Measurements from ENCODE around the gene ASB3. TPM values are rescaled to one million over a fixed set of nuclear protein-coding genes. Genes with fewer than 3 reads are reported as not detected.
A peak's percentile ranks its signal among the peaks of the same experiment; 100 is the strongest.

The ASB3 gene
- total and polyA plus RNA-seq, 9 of the 15 experiments (the other 6 are each of a cell fraction or from before 2014, with no cell fraction given) = 13.6 to 35.3 (median 18.7) TPM

DNA sequence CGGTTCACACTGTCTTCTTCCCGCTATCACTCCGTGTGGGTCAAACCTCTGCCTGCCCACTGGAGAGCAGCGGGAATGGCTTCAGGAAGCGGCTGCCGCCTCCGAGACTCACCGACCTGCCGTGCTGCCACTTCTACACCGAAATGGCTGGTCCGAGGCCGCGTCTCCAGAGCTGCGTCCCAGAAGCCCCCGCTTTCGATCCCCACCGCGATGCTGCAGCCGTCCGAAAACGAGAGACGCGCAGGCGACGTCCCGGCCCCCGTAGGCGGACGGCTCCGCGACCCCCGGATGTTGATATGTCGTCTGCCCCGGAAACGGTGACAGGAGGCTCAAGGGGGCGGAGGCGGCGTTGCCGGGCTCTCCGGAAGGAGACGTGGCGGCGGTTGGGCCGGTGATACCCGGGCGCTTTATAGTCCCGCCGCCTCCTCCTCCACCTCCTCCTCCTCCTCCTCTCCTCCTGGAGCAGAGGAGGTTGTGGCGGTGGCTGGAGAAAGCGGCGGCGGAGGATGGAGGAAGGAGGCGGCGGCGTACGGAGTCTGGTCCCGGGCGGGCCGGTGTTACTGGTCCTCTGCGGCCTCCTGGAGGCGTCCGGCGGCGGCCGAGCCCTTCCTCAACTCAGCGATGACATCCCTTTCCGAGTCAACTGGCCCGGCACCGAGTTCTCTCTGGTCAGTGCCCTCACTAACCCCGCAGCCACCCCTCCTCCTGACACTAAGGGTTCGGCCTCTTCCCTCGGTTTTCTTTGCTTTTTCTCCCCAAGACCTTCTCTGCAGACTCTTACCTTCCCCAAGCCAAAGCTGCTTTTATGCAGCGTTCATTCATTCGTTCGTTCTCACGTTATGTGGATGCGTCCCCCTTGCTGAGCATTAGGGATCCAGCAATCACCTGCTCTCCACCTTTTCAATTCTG is at the start of gene ASB3, which contains the start of gene ERLEC1 (continued):
- peak in 1 of 2 experiments; percentile 96; a peak in 2 of 4 replicates for TF ChIP-seq KDM4B (IDR thresholded peaks at IDR 0.05; ENCODE audit: borderline replicate concordance in 2 of 2, low read depth in 1 of 2)
- TF ChIP-seq, protein P1, sequence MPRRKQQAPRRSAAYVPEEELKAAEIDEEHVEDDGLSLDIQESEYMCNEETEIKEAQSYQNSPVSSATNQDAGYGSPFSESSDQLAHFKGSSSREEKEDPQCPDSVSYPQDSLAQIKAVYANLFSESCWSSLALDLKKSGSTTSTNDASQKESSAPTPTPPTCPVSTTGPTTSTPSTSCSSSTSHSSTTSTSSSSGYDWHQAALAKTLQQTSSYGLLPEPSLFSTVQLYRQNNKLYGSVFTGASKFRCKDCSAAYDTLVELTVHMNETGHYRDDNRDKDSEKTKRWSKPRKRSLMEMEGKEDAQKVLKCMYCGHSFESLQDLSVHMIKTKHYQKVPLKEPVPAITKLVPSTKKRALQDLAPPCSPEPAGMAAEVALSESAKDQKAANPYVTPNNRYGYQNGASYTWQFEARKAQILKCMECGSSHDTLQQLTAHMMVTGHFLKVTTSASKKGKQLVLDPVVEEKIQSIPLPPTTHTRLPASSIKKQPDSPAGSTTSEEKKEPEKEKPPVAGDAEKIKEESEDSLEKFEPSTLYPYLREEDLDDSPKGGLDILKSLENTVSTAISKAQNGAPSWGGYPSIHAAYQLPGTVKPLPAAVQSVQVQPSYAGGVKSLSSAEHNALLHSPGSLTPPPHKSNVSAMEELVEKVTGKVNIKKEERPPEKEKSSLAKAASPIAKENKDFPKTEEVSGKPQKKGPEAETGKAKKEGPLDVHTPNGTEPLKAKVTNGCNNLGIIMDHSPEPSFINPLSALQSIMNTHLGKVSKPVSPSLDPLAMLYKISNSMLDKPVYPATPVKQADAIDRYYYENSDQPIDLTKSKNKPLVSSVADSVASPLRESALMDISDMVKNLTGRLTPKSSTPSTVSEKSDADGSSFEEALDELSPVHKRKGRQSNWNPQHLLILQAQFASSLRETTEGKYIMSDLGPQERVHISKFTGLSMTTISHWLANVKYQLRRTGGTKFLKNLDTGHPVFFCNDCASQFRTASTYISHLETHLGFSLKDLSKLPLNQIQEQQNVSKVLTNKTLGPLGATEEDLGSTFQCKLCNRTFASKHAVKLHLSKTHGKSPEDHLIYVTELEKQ (CRISPR knock-in tag; IDR thresholded peaks at IDR 0.05) = no peak
- TF ChIP-seq, protein P2, sequence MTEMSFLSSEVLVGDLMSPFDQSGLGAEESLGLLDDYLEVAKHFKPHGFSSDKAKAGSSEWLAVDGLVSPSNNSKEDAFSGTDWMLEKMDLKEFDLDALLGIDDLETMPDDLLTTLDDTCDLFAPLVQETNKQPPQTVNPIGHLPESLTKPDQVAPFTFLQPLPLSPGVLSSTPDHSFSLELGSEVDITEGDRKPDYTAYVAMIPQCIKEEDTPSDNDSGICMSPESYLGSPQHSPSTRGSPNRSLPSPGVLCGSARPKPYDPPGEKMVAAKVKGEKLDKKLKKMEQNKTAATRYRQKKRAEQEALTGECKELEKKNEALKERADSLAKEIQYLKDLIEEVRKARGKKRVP (CRISPR knock-in tag; IDR thresholded peaks at IDR 0.05) = no peak
- no peak for TF ChIP-seq ZNF644 (tag; IDR thresholded peaks at IDR 0.05; ENCODE audit: low read depth)
- TF ChIP-seq, protein P3, sequence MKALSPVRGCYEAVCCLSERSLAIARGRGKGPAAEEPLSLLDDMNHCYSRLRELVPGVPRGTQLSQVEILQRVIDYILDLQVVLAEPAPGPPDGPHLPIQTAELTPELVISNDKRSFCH (CRISPR knock-in tag; IDR thresholded peaks at IDR 0.05) = no peak
- TF ChIP-seq, protein P3 (tag; IDR thresholded peaks at IDR 0.05) = 0 out of 2 replicates have a peak, but pooled peaks have one; percentile 39
- no peak for TF ChIP-seq EZH2 (IDR thresholded peaks at IDR 0.05; ENCODE audit: borderline replicate concordance, low read depth, low read length)
- peak; percentile 82 for TF ChIP-seq DIDO1 (tag; IDR thresholded peaks at IDR 0.05; ENCODE audit: low read depth)
- peak; percentile 56 for TF ChIP-seq JUND (IDR thresholded peaks at IDR 0.05; ENCODE audit: borderline replicate concordance, low read depth, low read length)
- TF ChIP-seq JUND (tag; IDR thresholded peaks at IDR 0.05; ENCODE audit: borderline replicate concordance, low read depth, low read length) = no peak; the same call in 2 of the 3 replicates
- TF ChIP-seq ZNF274 (IDR thresholded peaks at IDR 0.05; ENCODE audit: borderline replicate concordance, low read depth, low read length) = no peak
- peak in 1 of 2 experiments; percentile 76; a peak in 2 of 4 replicates for TF ChIP-seq TEAD1 (CRISPR knock-in tag; IDR thresholded peaks at IDR 0.05)
- peak; percentile 94 for TF ChIP-seq GABPB1 (CRISPR knock-in tag; IDR thresholded peaks at IDR 0.05)
- peak; percentile 83 for TF ChIP-seq SIN3B (IDR thresholded peaks at IDR 0.05; ENCODE audit: low read depth)
- TF ChIP-seq, protein P4, sequence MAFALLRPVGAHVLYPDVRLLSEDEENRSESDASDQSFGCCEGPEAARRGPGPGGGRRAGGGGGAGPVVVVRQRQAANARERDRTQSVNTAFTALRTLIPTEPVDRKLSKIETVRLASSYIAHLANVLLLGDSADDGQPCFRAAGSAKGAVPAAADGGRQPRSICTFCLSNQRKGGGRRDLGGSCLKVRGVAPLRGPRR (CRISPR knock-in tag; IDR thresholded peaks at IDR 0.05) = no peak
- TF ChIP-seq ERF (CRISPR knock-in tag; IDR thresholded peaks at IDR 0.05) = no peak
- TF ChIP-seq BACH1 (tag; IDR thresholded peaks at IDR 0.05) = no peak
- TF ChIP-seq, protein P5, sequence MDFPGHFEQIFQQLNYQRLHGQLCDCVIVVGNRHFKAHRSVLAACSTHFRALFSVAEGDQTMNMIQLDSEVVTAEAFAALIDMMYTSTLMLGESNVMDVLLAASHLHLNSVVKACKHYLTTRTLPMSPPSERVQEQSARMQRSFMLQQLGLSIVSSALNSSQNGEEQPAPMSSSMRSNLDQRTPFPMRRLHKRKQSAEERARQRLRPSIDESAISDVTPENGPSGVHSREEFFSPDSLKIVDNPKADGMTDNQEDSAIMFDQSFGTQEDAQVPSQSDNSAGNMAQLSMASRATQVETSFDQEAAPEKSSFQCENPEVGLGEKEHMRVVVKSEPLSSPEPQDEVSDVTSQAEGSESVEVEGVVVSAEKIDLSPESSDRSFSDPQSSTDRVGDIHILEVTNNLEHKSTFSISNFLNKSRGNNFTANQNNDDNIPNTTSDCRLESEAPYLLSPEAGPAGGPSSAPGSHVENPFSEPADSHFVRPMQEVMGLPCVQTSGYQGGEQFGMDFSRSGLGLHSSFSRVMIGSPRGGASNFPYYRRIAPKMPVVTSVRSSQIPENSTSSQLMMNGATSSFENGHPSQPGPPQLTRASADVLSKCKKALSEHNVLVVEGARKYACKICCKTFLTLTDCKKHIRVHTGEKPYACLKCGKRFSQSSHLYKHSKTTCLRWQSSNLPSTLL (IDR thresholded peaks at IDR 0.05) = no peak
- TF ChIP-seq ETV5 (CRISPR knock-in tag; IDR thresholded peaks at IDR 0.05; ENCODE audit: low read depth) = peak; percentile 65; the same call in 1 of the 2 replicates
- TF ChIP-seq ELF1 (tag; IDR thresholded peaks at IDR 0.05) = peak; percentile 78
